ENCODE data around the gene UBB. TPM values are rescaled to one million over a fixed set of nuclear protein-coding genes. Genes with fewer than 3 reads are reported as not detected.
"Not testable (repeated sequence)": the region's sequence is repeated elsewhere in the genome, so short reads cannot be mapped to it uniquely, and the experiment has no call there.

UBB gene
- total RNA-seq, 1 donor, result 1,077 TPM

- Histone ChIP-seq H3K9me3 (ENCODE audit: low read depth, low read length) (no peaks in the 10 kb centered on the region), H3K27me3 (ENCODE audit: insufficient read depth, low read length) (no peaks in the 10 kb centered on the region)
These were observed 22.5 kb upstream of the UBB start for GRCh38 chr17:16358394-16358793.

GRCh38 chr17:16361874-16362273 is 19.0 kb upstream of the UBB start:
- no peaks in the 10 kb centered on the region for H3K9me3 ChIP-seq (ENCODE audit: low read depth, low read length)
- H3K4me1 ChIP-seq (ENCODE audit: insufficient read depth, low read length), result no peaks in the 10 kb centered on the region
- H3K4me3 ChIP-seq (ENCODE audit: low read length), result no peak overlapping the region
- no peaks in the 10 kb centered on the region for H3K27me3 ChIP-seq (ENCODE audit: insufficient read depth, low read length)

More at GRCh38 chr17:16358394-16358793, 22.5 kb upstream of the UBB start:
- H3K4me3 ChIP-seq (ENCODE audit: low read length), result no peak overlapping the region
- H3K4me1 ChIP-seq (ENCODE audit: insufficient read depth, low read length), result peaks cover 4% of the 10 kb centered on the region

GRCh38 chr17:16363749-16364536 is 16.9 kb upstream of the UBB start:
- no peaks in the 10 kb centered on the region for H3K9me3 ChIP-seq (ENCODE audit: low read depth, low read length)

GRCh38 chr17:16364625-16365024 is 16.3 kb upstream of the UBB start:
- H3K9me3 ChIP-seq (ENCODE audit: low read depth, low read length), result no peaks in the 10 kb centered on the region
- H3K27me3 ChIP-seq (ENCODE audit: insufficient read depth, low read length), result no peaks in the 10 kb centered on the region
- no peaks in the 10 kb centered on the region for H3K4me1 ChIP-seq (ENCODE audit: insufficient read depth, low read length)
- no peak overlapping the region for H3K4me3 ChIP-seq (ENCODE audit: low read length)

More at GRCh38 chr17:16363749-16364536, 16.9 kb upstream of the UBB start:
- no peak overlapping the region for H3K4me3 ChIP-seq (ENCODE audit: low read length)
- H3K27me3 ChIP-seq (ENCODE audit: insufficient read depth, low read length), result no peaks in the 10 kb centered on the region
- H3K4me1 ChIP-seq (ENCODE audit: insufficient read depth, low read length), result no peaks in the 10 kb centered on the region

GRCh38 chr17:16371742-16372141 is 9.1 kb upstream of the UBB start:
- Histone ChIP-seq H3K4me3 (ENCODE audit: low read length) (no peak overlapping the region), H3K27me3 (ENCODE audit: insufficient read depth, low read length) (no peaks in the 10 kb centered on the region), H3K9me3 (ENCODE audit: low read depth, low read length) (no peaks in the 10 kb centered on the region), H3K4me1 (ENCODE audit: insufficient read depth, low read length) (no peaks in the 10 kb centered on the region)

GRCh38 chr17:16374146-16374938 is 6.5 kb upstream of the UBB start:
- Histone ChIP-seq H3K9me3 (ENCODE audit: low read depth, low read length) (no peaks in the 10 kb centered on the region), H3K4me3 (ENCODE audit: low read length) (no peak overlapping the region)

GRCh38 chr17:16377941-16378341 is 3.0 kb upstream of the UBB start:
- no peaks in the 10 kb centered on the region for H3K9me3 ChIP-seq (ENCODE audit: low read depth, low read length)
- H3K4me3 ChIP-seq (ENCODE audit: low read length), result no peak overlapping the region
- peaks cover 13% of the 10 kb centered on the region for H3K4me1 ChIP-seq (ENCODE audit: insufficient read depth, low read length)
- no peaks in the 10 kb centered on the region for H3K27me3 ChIP-seq (ENCODE audit: insufficient read depth, low read length)

More at GRCh38 chr17:16374146-16374938, 6.5 kb upstream of the UBB start:
- H3K27me3 ChIP-seq (ENCODE audit: insufficient read depth, low read length), result no peaks in the 10 kb centered on the region
- no peaks in the 10 kb centered on the region for H3K4me1 ChIP-seq (ENCODE audit: insufficient read depth, low read length)

GRCh38 chr17:16378636-16379282 is 2.1 kb upstream of the UBB start:
- Histone ChIP-seq H3K9me3 (ENCODE audit: low read depth, low read length) (no peaks in the 10 kb centered on the region), H3K4me3 (ENCODE audit: low read length) (no peak overlapping the region), H3K4me1 (ENCODE audit: insufficient read depth, low read length) (peaks cover 22% of the 10 kb centered on the region), H3K27me3 (ENCODE audit: insufficient read depth, low read length) (no peaks in the 10 kb centered on the region)

GRCh38 chr17:16379654-16380053 is 1.2 kb upstream of the UBB start:
- Histone ChIP-seq H3K4me3 (ENCODE audit: low read length) (no peak overlapping the region), H3K4me1 (ENCODE audit: insufficient read depth, low read length) (peaks cover 27% of the 10 kb centered on the region), H3K27me3 (ENCODE audit: insufficient read depth, low read length) (no peaks in the 10 kb centered on the region), H3K9me3 (ENCODE audit: low read depth, low read length) (no peaks in the 10 kb centered on the region)

GRCh38 chr17:16381496-16381820 is 567 bp downstream of the UBB start:
- Histone ChIP-seq H3K4me1 (ENCODE audit: insufficient read depth, low read length) (peaks cover 37% of the 10 kb centered on the region), H3K4me3 (ENCODE audit: low read length) (peak overlapping the region; percentile 71), H3K27me3 (ENCODE audit: insufficient read depth, low read length) (no peaks in the 10 kb centered on the region), H3K9me3 (ENCODE audit: low read depth, low read length) (no peaks in the 10 kb centered on the region)

- Histone ChIP-seq H3K4me1 (ENCODE audit: insufficient read depth, low read length) (peaks cover 48% of the 10 kb centered on the region), H3K27me3 (ENCODE audit: insufficient read depth, low read length) (no peaks in the 10 kb centered on the region), H3K9me3 (ENCODE audit: low read depth, low read length) (no peaks in the 10 kb centered on the region), H3K4me3 (ENCODE audit: low read length) (no peak overlapping the region)
These were observed 2.3 kb downstream of the UBB start for GRCh38 chr17:16383216-16383615.

GRCh38 chr17:16383772-16384287 is 2.9 kb downstream of the UBB start:
- Histone ChIP-seq H3K4me3 (ENCODE audit: low read length) (no peak overlapping the region), H3K4me1 (ENCODE audit: insufficient read depth, low read length) (peaks cover 48% of the 10 kb centered on the region), H3K9me3 (ENCODE audit: low read depth, low read length) (no peaks in the 10 kb centered on the region), H3K27me3 (ENCODE audit: insufficient read depth, low read length) (no peaks in the 10 kb centered on the region)

- Histone ChIP-seq H3K4me1 (ENCODE audit: insufficient read depth, low read length) (peaks cover 48% of the 10 kb centered on the region), H3K4me3 (ENCODE audit: low read length) (no peak overlapping the region), H3K27me3 (ENCODE audit: insufficient read depth, low read length) (no peaks in the 10 kb centered on the region), H3K9me3 (ENCODE audit: low read depth, low read length) (no peaks in the 10 kb centered on the region)
These were observed 3.7 kb downstream of the UBB start for GRCh38 chr17:16384557-16384956.

- Histone ChIP-seq H3K4me1 (ENCODE audit: insufficient read depth, low read length) (peaks cover 48% of the 10 kb centered on the region), H3K4me3 (ENCODE audit: low read length) (peak overlapping the region; percentile 34)
- H3K9me3 ChIP-seq (ENCODE audit: low read depth, low read length); H3K27me3 ChIP-seq (ENCODE audit: insufficient read depth, low read length): not testable (repeated sequence)
These were observed 5.2 kb downstream of the UBB start for GRCh38 chr17:16386126-16386507.

- H3K4me1 ChIP-seq (ENCODE audit: insufficient read depth, low read length), result peaks cover 11% of the 10 kb centered on the region
- no peak overlapping the region for H3K4me3 ChIP-seq (ENCODE audit: low read length)
- H3K27me3 ChIP-seq (ENCODE audit: insufficient read depth, low read length), result no peaks in the 10 kb centered on the region
- H3K9me3 ChIP-seq (ENCODE audit: low read depth, low read length), result no peaks in the 10 kb centered on the region
These were observed 10.6 kb downstream of the UBB start for GRCh38 chr17:16391451-16391850.

Measured in mononuclear cell (primary cell).